Astrocyte (in vitro differentiated cells and primary cell): ENCODE results near the gene NSD1. TPM values are rescaled to one million over a fixed set of nuclear protein-coding genes. Genes with fewer than 3 reads are reported as not detected.

Experiments used
- DNase-seq: peaks from one replicate; pipeline ENCODE4 v3.0.0-alpha.2; 2010; ENCODE audit warnings: low read depth
- FAIRE-seq: peaks from 2 replicates; lab custom pipeline; 2011; peaks lifted over from hg19 to GRCh38; lab: Jason Lieb, UNC
- H2AFZ ChIP-seq: 2 replicates; pipeline ENCODE4 v1.6.0; 2012; ENCODE audit warnings: low read depth, low read length, inconsistent platforms
- H3K27ac ChIP-seq: 2 replicates; pipeline ENCODE4 v1.5.1; 2011; ENCODE audit warnings: low read depth, low read length, inconsistent platforms
- H3K27me3 ChIP-seq: 2 replicates; pipeline ENCODE4 v1.6.0; 2011; ENCODE audit warnings: low read length, inconsistent platforms; ENCODE audit not compliant: insufficient read depth
- H3K36me3 ChIP-seq: 2 replicates; pipeline ENCODE4 v1.5.1; 2011; ENCODE audit warnings: low read length, inconsistent platforms; ENCODE audit not compliant: insufficient read depth
- H3K4me1 ChIP-seq: 2 replicates; pipeline ENCODE4 v1.5.1; 2011; ENCODE audit warnings: low read length, inconsistent platforms; ENCODE audit not compliant: insufficient read depth
- H3K4me2 ChIP-seq: 2 replicates; pipeline ENCODE4 v1.6.0; 2012; ENCODE audit warnings: low read length, inconsistent platforms
- H3K4me3 ChIP-seq: 2 replicates; pipeline ENCODE4 v1.5.1; 2011; ENCODE audit warnings: low read depth, mild to moderate bottlenecking, low read length, inconsistent platforms; ENCODE audit not compliant: insufficient read depth
- H3K79me2 ChIP-seq: 2 replicates; pipeline ENCODE4 v1.6.0; 2012; ENCODE audit warnings: mild to moderate bottlenecking, low read length, inconsistent platforms; ENCODE audit not compliant: insufficient read depth
- H3K9ac ChIP-seq: 2 replicates; pipeline ENCODE4 v1.6.0; 2012; ENCODE audit warnings: mild to moderate bottlenecking, low read length, inconsistent platforms
- H3K9me3 ChIP-seq: 2 replicates; pipeline ENCODE4 v1.5.1; 2012; ENCODE audit warnings: low read depth, mild to moderate bottlenecking, low read length, inconsistent platforms; ENCODE audit not compliant: insufficient read depth
- H4K20me1 ChIP-seq: 2 replicates; pipeline ENCODE4 v1.6.0; 2012; ENCODE audit warnings: low read length, inconsistent platforms; ENCODE audit not compliant: insufficient read depth
- H3K27ac Mint-ChIP-seq: one replicate; pipeline ENCODE4 v1.8.0; 2021; ENCODE audit warnings: mild to moderate bottlenecking, mixed read lengths; ENCODE audit not compliant: unreplicated experiment
- H3K27me3 Mint-ChIP-seq: one replicate; pipeline ENCODE4 v1.8.0; 2021; ENCODE audit warnings: low read depth, mixed read lengths; ENCODE audit not compliant: unreplicated experiment
- H3K36me3 Mint-ChIP-seq: one replicate; pipeline ENCODE4 v1.8.0; 2021; ENCODE audit warnings: low read depth, mixed read lengths; ENCODE audit not compliant: unreplicated experiment
- H3K4me1 Mint-ChIP-seq: one replicate; pipeline ENCODE4 v1.8.0; 2021; ENCODE audit warnings: low read depth, mixed read lengths; ENCODE audit not compliant: unreplicated experiment
- H3K4me3 Mint-ChIP-seq: one replicate; pipeline ENCODE4 v1.8.0; 2021; ENCODE audit warnings: mild to moderate bottlenecking, moderate library complexity, mixed read lengths; ENCODE audit not compliant: unreplicated experiment
- H3K9me3 Mint-ChIP-seq: one replicate; pipeline ENCODE4 v1.8.0; 2021; ENCODE audit warnings: mild to moderate bottlenecking, mixed read lengths; ENCODE audit not compliant: unreplicated experiment
- CTCF ChIP-seq: IDR thresholded peaks from 2 replicates; pipeline ENCODE4 v1.5.1; 2011; ENCODE audit warnings: low read depth, mild to moderate bottlenecking, inconsistent platforms, low read length, moderate library complexity; ENCODE audit not compliant: insufficient read depth
- EZH2 ChIP-seq: IDR thresholded peaks from 2 replicates; pipeline ENCODE4 v1.6.1; 2012; ENCODE audit warnings: mild to moderate bottlenecking, low read length, inconsistent platforms; ENCODE audit not compliant: insufficient read depth
- total RNA-seq: library from RNA; stranded (reverse); gene quantifications from 2 replicates; pipeline ENCODE4 v1.2.1, GENCODE V29; 2021

NSD1 gene
- total RNA-seq, 1 donor from 2014 or later = 71.9 TPM

DNA sequence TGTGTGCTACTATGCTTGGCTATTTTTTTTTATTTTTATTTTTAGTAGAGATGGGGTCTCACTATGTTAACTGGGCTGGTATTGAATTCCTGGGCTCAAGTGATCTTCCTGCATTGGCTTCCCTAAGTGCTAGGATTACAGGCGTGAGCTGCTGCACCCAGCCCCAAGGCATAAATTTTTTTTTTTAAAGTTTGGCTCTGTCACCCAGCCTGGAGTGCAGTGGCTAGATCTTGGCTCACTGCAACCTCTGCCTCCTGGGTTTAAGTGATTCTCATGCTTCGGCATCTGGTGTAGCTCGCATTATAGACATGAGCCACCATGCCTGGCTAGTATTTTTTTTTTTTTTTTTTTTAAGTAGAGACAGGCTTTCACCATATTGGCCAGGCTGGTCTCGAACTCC is 99.6 kb downstream of the NSD1 start:
- Histone ChIP-seq H4K20me1 (peaks cover 67% of the 10 kb centered on the region), H3K9me3 (no peaks in the 10 kb centered on the region), H3K27ac (no peak overlapping the region), H3K36me3 (peaks cover 4% of the 10 kb centered on the region), H3K4me2 (no peak overlapping the region), H3K4me3 (no peak overlapping the region), H3K79me2 (peaks cover 67% of the 10 kb centered on the region), H3K27me3 (no peaks in the 10 kb centered on the region), H3K9ac (no peak overlapping the region), H2AFZ (no peak overlapping the region), H3K4me1 (peaks cover 4% of the 10 kb centered on the region)
- H3K4me1 Mint-ChIP-seq = peaks cover 22% of the 10 kb centered on the region
- H3K9me3 Mint-ChIP-seq = no peaks in the 10 kb centered on the region
- H3K27ac Mint-ChIP-seq = peak overlapping the region; percentile 87
- H3K27me3 Mint-ChIP-seq = no peaks in the 10 kb centered on the region
- FAIRE-seq (no peak), DNase-seq (no peak)
- H3K4me3 Mint-ChIP-seq = no peak overlapping the region
- peaks cover 13% of the 10 kb centered on the region for H3K36me3 Mint-ChIP-seq
- no peak for TF ChIP-seq EZH2
- no peak for TF ChIP-seq CTCF

GRCh38 chr5:177233802-177234201 is 100.2 kb downstream of the NSD1 start:
- H3K4me2 ChIP-seq = no peak overlapping the region
- no peaks in the 10 kb centered on the region for H3K9me3 Mint-ChIP-seq
- H3K79me2 ChIP-seq = peaks cover 62% of the 10 kb centered on the region
- FAIRE-seq (no peak), DNase-seq (no peak)
- H3K36me3 ChIP-seq = peaks cover 10% of the 10 kb centered on the region
- no peaks in the 10 kb centered on the region for H3K27me3 ChIP-seq
- H3K4me1 Mint-ChIP-seq = peaks cover 22% of the 10 kb centered on the region
- TF ChIP-seq EZH2 (no peak), CTCF (no peak)
- H3K4me3 Mint-ChIP-seq = no peak overlapping the region
- H3K36me3 Mint-ChIP-seq = peaks cover 13% of the 10 kb centered on the region
- H3K4me3 ChIP-seq = no peak overlapping the region
- H2AFZ ChIP-seq = no peak overlapping the region
- H3K27me3 Mint-ChIP-seq = no peaks in the 10 kb centered on the region
- peaks cover 62% of the 10 kb centered on the region for H4K20me1 ChIP-seq
- H3K9ac ChIP-seq = no peak overlapping the region
- H3K4me1 ChIP-seq = peaks cover 4% of the 10 kb centered on the region
- no peaks in the 10 kb centered on the region for H3K9me3 ChIP-seq
- no peak overlapping the region for H3K27ac ChIP-seq
- H3K27ac Mint-ChIP-seq = peak overlapping the region; percentile 87

DNA sequence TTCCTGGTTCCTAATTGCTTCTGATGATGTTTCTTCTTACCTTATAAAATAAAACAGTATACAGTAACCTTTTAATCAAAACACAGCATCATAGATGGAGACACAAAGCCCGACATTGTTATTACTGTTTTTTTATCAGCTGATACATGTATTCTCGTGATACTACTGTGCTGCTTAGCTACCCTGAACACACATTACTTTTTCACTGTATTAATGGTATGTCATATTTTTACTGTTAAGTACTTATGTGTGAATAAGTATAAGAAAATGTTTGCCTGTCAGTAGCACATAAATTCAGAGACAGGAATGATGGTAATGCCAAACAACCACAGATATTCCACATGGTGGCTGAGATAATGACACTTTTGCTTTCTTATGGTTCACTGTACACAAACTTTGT is 101.3 kb downstream of the NSD1 start:
- DNase-seq (peak; percentile 19), FAIRE-seq (no peak)
- H3K4me2 ChIP-seq = no peak overlapping the region
- no peak overlapping the region for H3K9ac ChIP-seq
- Mint-ChIP-seq H3K4me3 (no peak overlapping the region), H3K27me3 (no peaks in the 10 kb centered on the region), H3K4me1 (peaks cover 22% of the 10 kb centered on the region), H3K9me3 (no peaks in the 10 kb centered on the region), H3K36me3 (peaks cover 13% of the 10 kb centered on the region), H3K27ac (no peak overlapping the region)
- TF ChIP-seq CTCF (no peak), EZH2 (no peak)
- no peak overlapping the region for H3K4me3 ChIP-seq
- H2AFZ ChIP-seq = no peak overlapping the region
- H3K79me2 ChIP-seq = peaks cover 54% of the 10 kb centered on the region
- H3K27ac ChIP-seq = no peak overlapping the region
- no peaks in the 10 kb centered on the region for H3K9me3 ChIP-seq
- H3K4me1 ChIP-seq = peaks cover 4% of the 10 kb centered on the region
- H4K20me1 ChIP-seq = peaks cover 52% of the 10 kb centered on the region
- peaks cover 13% of the 10 kb centered on the region for H3K36me3 ChIP-seq
- no peaks in the 10 kb centered on the region for H3K27me3 ChIP-seq
